NCI-H1436 (cell line): ENCODE measurements around the gene GLIS1.

Experiments used
- DNase-seq: peaks from one replicate; lab custom pipeline; 2025; lab: John Stamatoyannopoulos, UW

Gene GLIS1

DNA sequence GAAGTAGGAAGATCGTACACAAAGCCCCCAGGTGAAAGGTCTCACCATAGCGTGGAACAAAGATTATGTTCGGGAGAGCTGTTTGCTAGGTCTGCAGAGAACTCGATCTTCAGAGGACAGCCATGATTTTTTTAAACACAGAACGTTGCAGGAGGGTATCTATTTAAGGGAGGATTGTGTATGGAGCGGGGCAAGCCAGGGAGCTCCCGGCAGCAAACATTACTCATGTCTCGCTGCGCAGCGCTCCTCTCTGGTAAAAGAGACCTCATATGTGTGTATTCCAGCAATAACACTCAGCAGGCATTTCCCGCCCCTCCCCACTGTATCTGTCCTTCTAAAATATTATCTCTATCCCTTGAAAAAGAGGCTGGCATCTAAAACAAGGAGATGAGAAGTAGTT lies 2.7 kb downstream of the GLIS1 start:
- no peak for DNase-seq

- no peak for DNase-seq
Observed at GRCh38 chr1:53735681-53736080, 3.3 kb downstream of the GLIS1 start.

GRCh38 chr1:53735261-53735660 lies 3.7 kb downstream of the GLIS1 start:
- DNase-seq: no peak

- no peak for DNase-seq
Observed at GRCh38 chr1:53734650-53735211, 4.2 kb downstream of the GLIS1 start.

- no peak for DNase-seq
Observed at GRCh38 chr1:53733975-53734649, 4.9 kb downstream of the GLIS1 start.

DNA sequence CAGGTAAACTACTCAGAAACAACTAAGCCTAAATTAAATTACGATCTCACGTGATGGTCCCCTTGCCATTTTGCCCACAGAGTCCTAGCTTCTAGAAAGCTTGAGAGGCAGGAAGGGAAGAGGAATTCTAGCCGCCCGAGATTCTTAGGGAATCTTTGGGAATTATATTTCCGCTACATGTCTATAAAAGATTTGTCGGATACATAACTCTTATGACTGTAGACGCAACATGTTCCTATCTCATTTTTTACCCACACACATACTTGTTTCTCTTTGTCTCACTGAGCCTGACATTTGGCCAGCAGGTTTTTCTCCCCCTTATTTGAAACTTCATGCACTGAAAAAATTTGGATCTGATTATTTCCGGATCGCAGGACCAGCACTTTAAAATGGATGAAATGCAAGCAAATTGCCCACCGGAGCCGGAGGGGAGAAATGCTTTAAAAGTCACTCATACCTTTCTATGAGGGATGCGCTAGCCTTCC lies 5.5 kb downstream of the GLIS1 start:
- DNase-seq: no peak

DNA sequence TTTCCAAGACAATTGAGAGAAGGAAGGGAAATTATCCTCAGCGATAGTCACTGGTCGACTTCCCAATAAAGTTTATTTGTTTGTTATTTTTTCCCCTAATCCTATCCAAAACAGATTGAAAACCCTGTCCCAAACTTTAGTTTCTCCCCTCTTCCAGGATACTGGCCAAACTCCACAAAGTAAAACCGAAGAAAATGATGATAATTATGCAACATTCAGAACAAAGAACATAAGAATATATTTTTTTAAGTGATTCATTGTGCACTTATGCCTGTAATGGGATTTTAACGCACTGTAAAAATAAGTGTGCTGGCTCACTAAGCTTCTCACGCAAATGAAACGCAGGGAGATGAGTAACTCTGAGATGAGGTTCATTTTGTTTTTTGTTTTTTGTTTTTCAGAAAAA lies 6.0 kb downstream of the GLIS1 start:
- no peak for DNase-seq

- DNase-seq: no peak
Observed at GRCh38 chr1:53732409-53732808, 6.6 kb downstream of the GLIS1 start.

DNA sequence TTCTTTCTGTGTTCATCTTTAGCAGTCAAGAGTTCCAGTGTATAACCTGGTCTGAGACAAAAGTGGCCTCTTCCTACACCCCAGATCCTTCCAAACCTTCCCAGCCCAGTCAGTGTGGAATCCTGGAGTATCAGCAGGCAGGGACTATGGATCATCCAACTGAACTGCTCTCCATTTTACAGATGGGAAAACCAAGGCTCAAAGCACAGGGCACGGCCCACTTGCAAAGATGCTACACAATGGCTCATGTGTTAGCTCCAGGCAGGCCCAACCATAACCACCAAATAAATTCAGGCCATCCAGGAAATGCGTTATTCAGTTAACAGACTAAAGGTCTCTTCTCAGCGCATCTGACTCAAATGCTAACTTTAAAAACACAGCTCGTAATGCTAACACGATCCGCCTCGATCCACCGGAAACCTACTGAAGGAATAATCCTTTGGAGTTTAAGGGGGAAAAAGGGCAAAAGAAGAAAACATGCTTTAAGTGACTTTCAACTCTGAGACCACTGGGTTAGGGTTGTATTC lies 7.1 kb downstream of the GLIS1 start:
- no peak for DNase-seq

DNA sequence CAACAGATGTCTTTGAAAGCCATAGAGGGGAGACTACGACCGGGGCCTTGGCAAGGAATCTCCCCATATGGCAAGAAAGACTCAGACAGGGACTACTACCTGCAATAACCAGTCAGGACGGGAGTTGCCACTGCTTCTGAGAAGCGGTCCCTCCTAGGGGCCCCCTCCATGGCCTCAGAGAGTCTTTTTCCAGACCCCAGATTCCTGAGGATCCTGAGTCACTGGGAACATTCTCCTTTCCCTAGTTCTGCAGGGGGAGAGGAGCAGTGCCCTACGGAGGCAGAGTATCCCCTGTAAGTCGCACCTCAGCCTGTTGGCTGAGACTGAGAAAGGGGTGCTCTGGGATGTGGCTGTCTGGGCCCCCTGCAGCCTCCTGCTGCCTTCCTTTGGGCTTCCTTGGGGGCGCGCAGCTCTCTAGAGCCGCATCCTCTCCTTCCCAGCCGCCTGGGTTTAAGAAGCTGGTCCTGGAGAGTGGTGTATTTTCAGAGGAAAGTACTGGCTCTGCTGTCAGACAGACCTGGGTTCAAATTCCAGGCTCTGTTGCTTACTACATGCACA lies 7.8 kb downstream of the GLIS1 start:
- DNase-seq: no peak

GRCh38 chr1:53730224-53730865 lies 8.6 kb downstream of the GLIS1 start:
- DNase-seq: no peak

DNA sequence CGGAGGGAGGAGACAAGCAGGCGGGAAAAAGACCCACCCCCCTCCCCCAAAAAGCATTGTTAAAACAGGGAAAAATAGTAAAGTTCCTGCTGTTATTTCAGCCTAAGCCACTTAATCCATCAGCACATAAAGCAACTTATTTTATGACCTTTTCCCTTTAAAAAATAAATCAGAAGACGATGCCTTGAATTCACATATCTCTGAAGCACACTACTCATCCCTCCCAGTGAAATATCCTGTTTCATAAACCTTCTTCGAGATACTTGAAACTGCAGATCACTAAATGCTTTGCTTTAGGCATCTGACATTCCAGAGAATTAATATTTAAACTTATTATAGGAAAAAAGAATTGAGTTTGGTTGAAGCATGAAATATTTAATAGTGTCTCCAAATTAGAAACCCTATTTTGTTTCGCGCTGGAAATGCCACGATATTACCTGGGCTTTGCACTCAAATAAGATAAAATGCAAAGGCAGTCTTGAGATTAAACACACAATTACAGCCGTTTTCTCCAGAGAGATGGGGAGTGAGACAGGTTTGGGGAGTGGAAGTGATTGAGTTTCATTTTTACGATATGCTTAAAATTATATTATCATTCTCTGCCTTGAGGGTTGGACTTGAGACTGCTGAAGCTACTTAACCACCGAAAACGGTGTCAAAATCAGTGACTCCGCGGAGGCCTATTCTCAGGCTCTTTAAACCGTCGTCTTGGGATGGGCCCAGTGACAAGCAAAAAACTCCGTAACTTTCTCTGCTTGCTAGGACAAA lies 9.3 kb downstream of the GLIS1 start:
- DNase-seq: no peak

DNA sequence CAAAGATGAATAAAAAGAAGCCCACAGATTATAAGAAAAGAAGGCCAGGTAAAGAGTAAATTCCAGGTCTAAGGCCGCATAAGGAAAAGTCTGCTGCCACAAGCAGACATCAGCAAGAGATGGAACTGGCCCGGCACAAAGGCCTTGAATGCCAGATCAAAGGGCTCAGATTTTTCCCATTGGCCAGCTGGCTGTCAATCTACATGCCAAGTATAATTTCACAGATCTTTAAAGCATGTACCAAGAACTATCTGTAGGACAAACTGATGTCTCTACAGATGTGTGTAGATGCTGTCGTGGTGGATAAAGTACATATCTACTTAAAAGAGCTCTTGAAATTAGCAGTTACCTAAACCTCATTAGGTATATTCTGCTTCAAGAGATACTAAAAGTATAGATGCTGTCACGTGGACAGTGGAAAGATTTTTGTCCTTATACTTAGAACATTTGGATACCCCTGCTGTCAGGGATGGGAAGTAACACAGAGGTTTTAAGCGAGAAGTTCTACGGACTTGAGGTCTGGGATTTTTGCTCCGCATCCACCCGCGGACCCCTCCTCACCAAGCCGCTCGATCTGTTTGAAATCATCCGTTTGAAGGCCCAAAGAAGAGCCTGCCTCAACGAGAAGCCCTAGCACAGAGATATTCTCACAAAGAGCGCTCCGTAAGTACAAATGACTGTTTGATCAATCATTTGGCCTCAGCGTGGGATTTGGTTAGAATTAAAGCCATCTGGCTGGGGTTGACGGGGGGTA lies 10.1 kb downstream of the GLIS1 start:
- DNase-seq: no peak

DNA sequence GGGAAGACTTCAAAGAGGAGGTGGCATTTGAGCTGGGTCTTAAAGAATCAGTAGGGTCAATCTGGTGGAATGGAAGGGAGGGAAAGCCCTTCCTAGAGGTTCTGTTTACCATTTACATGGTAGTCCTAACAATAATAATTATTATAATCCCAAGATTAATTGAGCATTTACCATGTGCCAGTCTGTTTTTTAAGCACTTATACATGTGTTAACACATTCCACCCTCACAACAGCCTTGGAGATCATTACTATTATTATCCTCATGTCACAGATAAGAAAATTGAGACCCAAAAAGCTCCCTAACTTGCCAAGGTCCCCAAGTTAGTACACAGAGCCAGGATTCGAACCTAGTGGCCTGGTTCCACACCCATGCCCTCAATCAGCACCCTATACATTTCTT lies 10.8 kb downstream of the GLIS1 start:
- DNase-seq: no peak

DNA sequence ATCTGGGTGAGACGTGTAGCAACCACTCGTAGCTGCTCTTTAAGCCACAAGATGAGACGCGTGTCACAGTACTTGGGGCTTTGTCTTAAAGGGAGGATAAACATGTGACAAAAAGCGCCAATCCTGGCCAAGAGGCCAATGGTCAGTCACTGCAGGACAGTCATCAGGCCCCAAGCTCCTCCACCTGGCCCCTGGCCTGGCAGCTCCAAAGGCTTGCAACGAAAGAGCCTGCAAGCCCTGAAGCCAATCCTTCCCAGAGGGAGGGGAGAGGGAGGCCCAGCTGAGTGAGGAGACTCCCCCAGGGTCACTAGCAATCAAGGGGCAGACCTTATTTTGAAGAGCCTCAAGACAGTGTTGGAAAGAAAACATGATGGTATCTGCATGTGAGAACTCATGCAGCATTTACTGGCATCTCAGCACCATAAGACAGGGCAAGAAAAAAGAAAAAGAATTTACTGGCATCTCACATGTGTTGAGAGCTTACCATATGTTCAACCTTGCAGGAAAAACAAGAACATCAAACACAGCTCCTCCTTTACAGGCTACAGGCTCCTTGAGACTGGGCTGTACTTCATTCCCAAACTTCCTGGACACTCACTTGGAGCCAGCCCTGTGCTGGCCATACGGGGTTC lies 11.4 kb downstream of the GLIS1 start:
- no peak for DNase-seq

- no peak for DNase-seq
Observed at GRCh38 chr1:53726009-53726600, 12.9 kb downstream of the GLIS1 start.

DNA sequence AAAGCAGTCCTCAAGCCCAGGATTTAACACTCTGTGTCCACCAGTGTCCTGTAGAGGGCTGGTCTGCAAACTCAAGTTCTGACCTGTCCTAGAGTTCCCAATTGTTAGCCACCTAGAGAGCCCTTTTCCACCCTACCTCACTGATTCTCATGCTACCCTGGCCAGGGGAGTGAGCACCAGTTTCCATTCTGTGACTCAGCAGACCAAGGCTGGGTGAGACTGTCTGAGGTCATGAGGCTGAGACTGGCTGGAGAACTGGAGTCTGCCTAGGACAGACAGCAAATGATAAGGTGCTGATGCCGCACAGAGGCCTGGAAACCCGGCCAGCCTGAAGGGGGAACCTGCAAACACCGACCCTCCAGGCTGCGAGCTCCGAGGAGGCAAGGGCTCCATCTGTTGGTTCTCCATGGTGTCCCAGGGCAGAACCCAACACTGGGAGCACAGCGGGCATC lies 13.7 kb downstream of the GLIS1 start:
- DNase-seq: no peak

GRCh38 chr1:53722025-53722424 lies 16.9 kb downstream of the GLIS1 start:
- DNase-seq: no peak

GRCh38 chr1:53721088-53721487 lies 17.9 kb downstream of the GLIS1 start:
- DNase-seq: no peak

GRCh38 chr1:53719469-53719868 lies 19.5 kb downstream of the GLIS1 start:
- no peak for DNase-seq
